Activated naive CD8-positive, alpha-beta T cell (primary cell): ENCODE results near the gene IGDCC3.

Experiments used
- H3K27ac Mint-ChIP-seq: one replicate; pipeline ENCODE4 v1.8.0; 2021; ENCODE audit warnings: mixed read lengths
- H3K27me3 Mint-ChIP-seq: one replicate; pipeline ENCODE4 v1.8.0; 2021; ENCODE audit warnings: mixed read lengths
- H3K36me3 Mint-ChIP-seq: one replicate; pipeline ENCODE4 v1.8.0; 2021; ENCODE audit warnings: mixed read lengths
- H3K4me1 Mint-ChIP-seq: one replicate; pipeline ENCODE4 v1.8.0; 2021; ENCODE audit warnings: low read depth, mixed read lengths
- H3K4me3 Mint-ChIP-seq: one replicate; pipeline ENCODE4 v1.8.0; 2021; ENCODE audit warnings: mild to moderate bottlenecking, mixed read lengths
- H3K9me3 Mint-ChIP-seq: one replicate; pipeline ENCODE4 v1.8.0; 2021; ENCODE audit warnings: low read depth, mixed read lengths

Gene IGDCC3

GRCh38 chr15:65304381-65305149 lies 73.2 kb downstream of the IGDCC3 start, which contains the start of gene RNU5B-1:
TSS of gene RNU5B-1 (plus strand) at chr15:65304677.
- Mint-ChIP-seq H3K9me3 (no peaks in the 10 kb centered on the region), H3K36me3 (no peaks in the 10 kb centered on the region), H3K4me1 (peaks cover 31% of the 10 kb centered on the region), H3K27ac (peak within 1 kb of the TSS; percentile 99), H3K27me3 (no peaks in the 10 kb centered on the region), H3K4me3 (peak within 1 kb of the TSS; percentile 97)

GRCh38 chr15:65303687-65304380 lies 74.0 kb downstream of the IGDCC3 start:
- Mint-ChIP-seq H3K36me3 (no peaks in the 10 kb centered on the region), H3K27me3 (no peaks in the 10 kb centered on the region), H3K4me3 (peak overlapping the region; percentile 97), H3K27ac (peak overlapping the region; percentile 99), H3K9me3 (no peaks in the 10 kb centered on the region), H3K4me1 (peaks cover 35% of the 10 kb centered on the region)

- H3K27ac Mint-ChIP-seq: no peak overlapping the region
- no peaks in the 10 kb centered on the region for H3K9me3 Mint-ChIP-seq
- no peaks in the 10 kb centered on the region for H3K36me3 Mint-ChIP-seq
- H3K4me1 Mint-ChIP-seq: peaks cover 48% of the 10 kb centered on the region
- no peak overlapping the region for H3K4me3 Mint-ChIP-seq
- H3K27me3 Mint-ChIP-seq: no peaks in the 10 kb centered on the region
Observed at GRCh38 chr15:65302061-65302460, 75.7 kb downstream of the IGDCC3 start.

GRCh38 chr15:65300924-65301441 lies 76.8 kb downstream of the IGDCC3 start:
- H3K9me3 Mint-ChIP-seq: no peaks in the 10 kb centered on the region
- H3K27me3 Mint-ChIP-seq: no peaks in the 10 kb centered on the region
- H3K4me1 Mint-ChIP-seq: peaks cover 51% of the 10 kb centered on the region
- no peak overlapping the region for H3K4me3 Mint-ChIP-seq
- H3K27ac Mint-ChIP-seq: peak overlapping the region; percentile 91
- H3K36me3 Mint-ChIP-seq: no peaks in the 10 kb centered on the region

- H3K36me3 Mint-ChIP-seq: no peaks in the 10 kb centered on the region
- H3K27ac Mint-ChIP-seq: peak overlapping the region; percentile 84
- H3K4me1 Mint-ChIP-seq: peaks cover 41% of the 10 kb centered on the region
- H3K9me3 Mint-ChIP-seq: no peaks in the 10 kb centered on the region
- no peaks in the 10 kb centered on the region for H3K27me3 Mint-ChIP-seq
- peak overlapping the region; percentile 87 for H3K4me3 Mint-ChIP-seq
Observed at GRCh38 chr15:65298731-65299130, 79.1 kb downstream of the IGDCC3 start.

- no peak overlapping the region for H3K27ac Mint-ChIP-seq
- H3K4me1 Mint-ChIP-seq: peaks cover 23% of the 10 kb centered on the region
- no peak overlapping the region for H3K4me3 Mint-ChIP-seq
- H3K27me3 Mint-ChIP-seq: no peaks in the 10 kb centered on the region
- no peaks in the 10 kb centered on the region for H3K9me3 Mint-ChIP-seq
- H3K36me3 Mint-ChIP-seq: no peaks in the 10 kb centered on the region
Observed at GRCh38 chr15:65292938-65293518, 84.8 kb downstream of the IGDCC3 start.

- Mint-ChIP-seq H3K27ac (no peak overlapping the region), H3K27me3 (no peaks in the 10 kb centered on the region), H3K4me3 (no peak overlapping the region), H3K9me3 (no peaks in the 10 kb centered on the region), H3K4me1 (peaks cover 23% of the 10 kb centered on the region), H3K36me3 (no peaks in the 10 kb centered on the region)
Observed at GRCh38 chr15:65290228-65290627, 87.6 kb downstream of the IGDCC3 start.

GRCh38 chr15:65289261-65289854 lies 88.4 kb downstream of the IGDCC3 start:
- H3K9me3 Mint-ChIP-seq: no peaks in the 10 kb centered on the region
- H3K36me3 Mint-ChIP-seq: no peaks in the 10 kb centered on the region
- peaks cover 26% of the 10 kb centered on the region for H3K4me1 Mint-ChIP-seq
- no peaks in the 10 kb centered on the region for H3K27me3 Mint-ChIP-seq
- no peak overlapping the region for H3K4me3 Mint-ChIP-seq
- H3K27ac Mint-ChIP-seq: no peak overlapping the region

GRCh38 chr15:65287520-65287855 lies 90.3 kb downstream of the IGDCC3 start:
- no peaks in the 10 kb centered on the region for H3K27me3 Mint-ChIP-seq
- peaks cover 8% of the 10 kb centered on the region for H3K36me3 Mint-ChIP-seq
- H3K4me1 Mint-ChIP-seq: peaks cover 39% of the 10 kb centered on the region
- H3K9me3 Mint-ChIP-seq: no peaks in the 10 kb centered on the region
- peak overlapping the region; percentile 90 for H3K4me3 Mint-ChIP-seq
- peak overlapping the region; percentile 82 for H3K27ac Mint-ChIP-seq

GRCh38 chr15:65286704-65287519 lies 90.9 kb downstream of the IGDCC3 start, which contains the start of gene PARP16:
TSS of gene PARP16 (minus strand) at chr15:65286883. CDS start at chr15:65286426, 457 bp downstream.
- no peaks in the 10 kb centered on the region for H3K9me3 Mint-ChIP-seq
- peaks cover 45% of the 10 kb centered on the region for H3K4me1 Mint-ChIP-seq
- H3K4me3 Mint-ChIP-seq: peak within 1 kb of the TSS; percentile 90
- no peaks in the 10 kb centered on the region for H3K27me3 Mint-ChIP-seq
- H3K36me3 Mint-ChIP-seq: peaks cover 11% of the 10 kb centered on the region
- peak within 1 kb of the TSS; percentile 86 for H3K27ac Mint-ChIP-seq

GRCh38 chr15:65286069-65286703 lies 91.6 kb downstream of the IGDCC3 start:
- peaks cover 11% of the 10 kb centered on the region for H3K36me3 Mint-ChIP-seq
- H3K27me3 Mint-ChIP-seq: no peaks in the 10 kb centered on the region
- peak overlapping the region; percentile 90 for H3K4me3 Mint-ChIP-seq
- H3K9me3 Mint-ChIP-seq: no peaks in the 10 kb centered on the region
- H3K4me1 Mint-ChIP-seq: peaks cover 46% of the 10 kb centered on the region
- H3K27ac Mint-ChIP-seq: peak overlapping the region; percentile 86

- peak overlapping the region; percentile 86 for H3K27ac Mint-ChIP-seq
- no peaks in the 10 kb centered on the region for H3K27me3 Mint-ChIP-seq
- no peaks in the 10 kb centered on the region for H3K9me3 Mint-ChIP-seq
- peak overlapping the region; percentile 90 for H3K4me3 Mint-ChIP-seq
- H3K36me3 Mint-ChIP-seq: peaks cover 11% of the 10 kb centered on the region
- peaks cover 47% of the 10 kb centered on the region for H3K4me1 Mint-ChIP-seq
Observed at GRCh38 chr15:65285291-65286068, 92.3 kb downstream of the IGDCC3 start.

- Mint-ChIP-seq H3K36me3 (peaks cover 13% of the 10 kb centered on the region), H3K27me3 (no peaks in the 10 kb centered on the region), H3K9me3 (no peaks in the 10 kb centered on the region), H3K4me1 (peaks cover 62% of the 10 kb centered on the region), H3K4me3 (no peak overlapping the region), H3K27ac (peak overlapping the region; percentile 81)
Observed at GRCh38 chr15:65278480-65278879, 99.3 kb downstream of the IGDCC3 start.
